Fibroblast of skin of right quadriceps (primary cell): ENCODE data around the gene DGKG.

ENCODE experiments used
- DNase-seq: peaks from one replicate; pipeline ENCODE4 v3.0.0-alpha.2; 2013

The DGKG gene

GRCh38 chr3:186367631-186368030 is 5.6 kb upstream of the DGKG start:
- no peak for DNase-seq

GRCh38 chr3:186366206-186366605 is 4.2 kb upstream of the DGKG start:
- DNase-seq, result no peak

- peak; percentile 7 for DNase-seq
Observed at GRCh38 chr3:186365202-186365974, 3.4 kb upstream of the DGKG start.

GRCh38 chr3:186362988-186363387 is 954 bp upstream of the DGKG start:
- no peak for DNase-seq

- DNase-seq, result no peak
Observed at GRCh38 chr3:186362537-186362842, 456 bp upstream of the DGKG start.

- no peak for DNase-seq
Observed at GRCh38 chr3:186361246-186361761, 730 bp downstream of the DGKG start.

GRCh38 chr3:186360779-186361178 is 1.3 kb downstream of the DGKG start:
- DNase-seq, result no peak

- DNase-seq, result no peak
Observed at GRCh38 chr3:186359078-186359477, 3.0 kb downstream of the DGKG start.

GRCh38 chr3:186356152-186356551 is 5.9 kb downstream of the DGKG start:
- DNase-seq, result no peak

GRCh38 chr3:186354100-186354499 is 7.9 kb downstream of the DGKG start:
- DNase-seq, result no peak

GRCh38 chr3:186352369-186352768 is 9.7 kb downstream of the DGKG start:
- no peak for DNase-seq

- DNase-seq, result no peak
Observed at GRCh38 chr3:186342197-186342596, 19.8 kb downstream of the DGKG start.

GRCh38 chr3:186340204-186340603 is 21.8 kb downstream of the DGKG start:
- no peak for DNase-seq

GRCh38 chr3:186339180-186339918 is 22.7 kb downstream of the DGKG start:
- no peak for DNase-seq

GRCh38 chr3:186333256-186333655 is 28.8 kb downstream of the DGKG start:
- no peak for DNase-seq

- no peak for DNase-seq
Observed at GRCh38 chr3:186330772-186331460, 31.1 kb downstream of the DGKG start.

GRCh38 chr3:186329589-186329988 is 32.4 kb downstream of the DGKG start:
- no peak for DNase-seq

- no peak for DNase-seq
Observed at GRCh38 chr3:186327912-186328487, 34.0 kb downstream of the DGKG start.

GRCh38 chr3:186322761-186323160 is 39.3 kb downstream of the DGKG start:
- no peak for DNase-seq

GRCh38 chr3:186321746-186322145 is 40.3 kb downstream of the DGKG start:
- DNase-seq, result no peak

GRCh38 chr3:186320862-186321568 is 41.0 kb downstream of the DGKG start:
- peak; percentile 39 for DNase-seq

- DNase-seq, result no peak
Observed at GRCh38 chr3:186319945-186320344, 42.1 kb downstream of the DGKG start.

- peak; percentile 60 for DNase-seq
Observed at GRCh38 chr3:186318135-186318534, 43.9 kb downstream of the DGKG start.
